Hepatocyte (in vitro differentiated cells): ENCODE data around the gene DCDC1. TPM values are rescaled to one million over a fixed set of nuclear protein-coding genes. Genes with fewer than 3 reads are reported as not detected.

Experiments used
- DNase-seq: peaks from one replicate; pipeline ENCODE4 v3.0.0-alpha.2; 2016; ENCODE audit warnings: low spot score
- H2AFZ ChIP-seq: fragments of 200-600 bp; sonication (generic); 2 replicates; pipeline ENCODE4 v1.6.0; 2016; ENCODE audit warnings: antibody characterized with exemption, mild to moderate bottlenecking
- H3K27ac ChIP-seq: fragments of 200-600 bp; sonication (generic); 2 replicates; pipeline ENCODE4 v1.5.1; 2016; ENCODE audit warnings: mild to moderate bottlenecking
- H3K27me3 ChIP-seq: fragments of 200-600 bp; sonication (generic); 2 replicates; pipeline ENCODE4 v1.6.1; 2016
- H3K36me3 ChIP-seq: fragments of 200-600 bp; sonication (generic); replicated peaks from 2 replicates; pipeline ENCODE4 v1.5.1; 2016; ENCODE audit warnings: low read depth; ENCODE audit not compliant: insufficient read depth
- H3K4me1 ChIP-seq: fragments of 200-600 bp; sonication (generic); 2 replicates; pipeline ENCODE4 v1.5.1; 2016; ENCODE audit warnings: mild to moderate bottlenecking, moderate library complexity; ENCODE audit not compliant: insufficient read depth
- H3K4me2 ChIP-seq: fragments of 200-600 bp; sonication (generic); 2 replicates; pipeline ENCODE4 v1.6.0; 2016
- H3K4me3 ChIP-seq: fragments of 200-600 bp; sonication (generic); 2 replicates; pipeline ENCODE4 v1.5.1; 2016; ENCODE audit warnings: mild to moderate bottlenecking
- H3K79me2 ChIP-seq: fragments of 200-600 bp; sonication (generic); 2 replicates; pipeline ENCODE4 v1.6.0; 2017; ENCODE audit warnings: mild to moderate bottlenecking
- H3K9me2 ChIP-seq: fragments of 200-600 bp; sonication (generic); replicated peaks from 2 replicates; pipeline ENCODE4 v1.6.0; 2017; ENCODE audit warnings: mild to moderate bottlenecking; ENCODE audit not compliant: insufficient read depth
- H3K9me3 ChIP-seq: fragments of 200-600 bp; sonication (generic); 2 replicates; pipeline ENCODE4 v1.5.1; 2016; ENCODE audit warnings: low read depth, mild to moderate bottlenecking
- H4K20me1 ChIP-seq: fragments of 200-600 bp; sonication (generic); 2 replicates; pipeline ENCODE4 v1.6.0; 2016; ENCODE audit warnings: mild to moderate bottlenecking; ENCODE audit not compliant: insufficient read depth, poor library complexity, severe bottlenecking
- CTCF ChIP-seq: fragments of 200-600 bp; sonication (generic); IDR thresholded peaks from 2 replicates; pipeline ENCODE4 v1.5.1; 2016; ENCODE audit warnings: antibody characterized with exemption, mild to moderate bottlenecking; ENCODE audit not compliant: poor library complexity
- EZH2 ChIP-seq: fragments of 200-600 bp; sonication (generic); IDR thresholded peaks from 2 replicates; pipeline ENCODE4 v1.6.1; 2016; ENCODE audit warnings: antibody characterized with exemption, mild to moderate bottlenecking, borderline replicate concordance
- EZH2phosphoT487 ChIP-seq: fragments of 200-600 bp; sonication (generic); IDR thresholded peaks from one replicate; pipeline ENCODE4 v1.6.1; 2018; ENCODE audit warnings: antibody characterized with exemption, mild to moderate bottlenecking, low read depth, moderate library complexity; ENCODE audit not compliant: unreplicated experiment, severe bottlenecking
- WGBS: methylation state at CpG from one replicate; pipeline ENCODE4 v1.1.6; 2016; ENCODE audit warnings: low lambda C conversion rate; ENCODE audit errors: missing lambda C conversion rate; 5-methylcytosine and 5-hydroxymethylcytosine counted together
- polyA plus RNA-seq: library from polyadenylated mRNA; unstranded; fragments of >200 nt; fragmentation: Nextera tagmentation; extraction: Ambion mirVana; gene quantifications from 2 replicates; pipeline ENCODE4 v1.2.1, GENCODE V29; 2016
- total RNA-seq: library from RNA; depleted of rRNA; stranded (reverse); fragments of >200 nt; gene quantifications from 2 replicates; pipeline ENCODE4 v1.2.3, GENCODE V29; 2014

The DCDC1 gene
- total and polyA plus RNA-seq, 2 experiments from 2014 or later = 0.63 to 1.9 TPM

GRCh38 chr11:31254415-31254814 lies 115.1 kb downstream of the DCDC1 start:
- Histone ChIP-seq H3K27ac (no peak overlapping the region), H3K9me2 (no peaks in the 10 kb centered on the region), H4K20me1 (no peaks in the 10 kb centered on the region), H3K36me3 (no peaks in the 10 kb centered on the region), H3K9me3 (no peaks in the 10 kb centered on the region), H3K4me1 (no peaks in the 10 kb centered on the region), H3K79me2 (no peaks in the 10 kb centered on the region), H2AFZ (no peak overlapping the region), H3K4me3 (no peak overlapping the region), H3K27me3 (no peaks in the 10 kb centered on the region), H3K4me2 (no peak overlapping the region)
- no peak for DNase-seq
- no peak for TF ChIP-seq EZH2phosphoT487
- TF ChIP-seq EZH2 = no peak
- TF ChIP-seq CTCF = no peak

- Histone ChIP-seq H3K27ac (no peak overlapping the region), H4K20me1 (no peaks in the 10 kb centered on the region), H3K27me3 (no peaks in the 10 kb centered on the region), H3K4me3 (no peak overlapping the region), H3K4me1 (no peaks in the 10 kb centered on the region), H3K79me2 (no peaks in the 10 kb centered on the region), H3K4me2 (no peak overlapping the region), H3K9me3 (no peaks in the 10 kb centered on the region), H3K9me2 (no peaks in the 10 kb centered on the region), H3K36me3 (no peaks in the 10 kb centered on the region), H2AFZ (no peak overlapping the region)
- no peak for TF ChIP-seq EZH2
- TF ChIP-seq CTCF = no peak
- no peak for TF ChIP-seq EZH2phosphoT487
- WGBS = 71% methylated on average over 1 of the region's 1 CpG
- no peak for DNase-seq
Observed at GRCh38 chr11:31248768-31249167, 120.8 kb downstream of the DCDC1 start.

GRCh38 chr11:31247321-31247720 lies 122.2 kb downstream of the DCDC1 start:
- no peak for TF ChIP-seq EZH2
- no peak for TF ChIP-seq CTCF
- H3K4me2 ChIP-seq = no peak overlapping the region
- no peaks in the 10 kb centered on the region for H3K9me3 ChIP-seq
- WGBS = 90% methylated on average over 5 of the region's 5 CpGs
- no peaks in the 10 kb centered on the region for H3K4me1 ChIP-seq
- no peaks in the 10 kb centered on the region for H3K9me2 ChIP-seq
- no peak overlapping the region for H3K4me3 ChIP-seq
- H4K20me1 ChIP-seq = no peaks in the 10 kb centered on the region
- no peaks in the 10 kb centered on the region for H3K79me2 ChIP-seq
- no peaks in the 10 kb centered on the region for H3K36me3 ChIP-seq
- H2AFZ ChIP-seq = no peak overlapping the region
- no peaks in the 10 kb centered on the region for H3K27me3 ChIP-seq
- H3K27ac ChIP-seq = no peak overlapping the region
- DNase-seq = no peak
